GM12801 (cell line): ENCODE measurements around the gene GPR142.

Experiments used
- TF ChIP-seq, protein P1 (sequence below): IDR thresholded peaks from one replicate; pipeline ENCODE4 v1.5.1; 2011; ENCODE audit warnings: control low read depth; ENCODE audit not compliant: insufficient read length; ENCODE audit errors: extremely low read depth

GPR142 gene

DNA sequence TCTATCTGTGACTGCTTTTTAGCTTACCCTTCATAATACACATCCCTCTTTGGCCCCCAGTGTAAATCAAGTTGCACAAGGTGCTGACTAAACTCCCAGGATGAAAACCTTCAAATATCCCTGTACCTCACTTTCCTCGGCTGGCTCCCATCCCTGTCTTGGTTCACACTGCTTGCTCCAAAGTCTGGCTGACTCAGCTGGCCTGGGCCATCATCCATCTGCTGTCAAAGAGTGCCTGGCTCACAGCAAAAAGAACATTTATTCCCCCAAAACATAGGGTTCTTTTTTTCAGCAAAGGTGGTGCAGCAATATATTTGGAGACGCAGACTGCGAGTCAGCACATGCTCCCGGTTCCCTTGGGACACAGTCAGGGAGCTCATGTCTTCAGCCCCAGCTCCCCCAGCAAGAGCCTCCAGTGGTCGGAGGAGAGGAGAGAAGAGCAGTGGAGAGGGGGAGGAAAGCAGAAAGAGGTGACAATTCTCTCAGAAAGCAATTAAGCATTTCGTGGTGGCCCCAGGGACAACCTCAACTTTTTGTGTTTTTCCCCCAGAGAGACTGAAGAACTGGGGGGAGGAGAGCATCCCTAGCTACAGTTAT, 26.1 kb downstream of the GPR142 start:
- TF ChIP-seq, protein P1, sequence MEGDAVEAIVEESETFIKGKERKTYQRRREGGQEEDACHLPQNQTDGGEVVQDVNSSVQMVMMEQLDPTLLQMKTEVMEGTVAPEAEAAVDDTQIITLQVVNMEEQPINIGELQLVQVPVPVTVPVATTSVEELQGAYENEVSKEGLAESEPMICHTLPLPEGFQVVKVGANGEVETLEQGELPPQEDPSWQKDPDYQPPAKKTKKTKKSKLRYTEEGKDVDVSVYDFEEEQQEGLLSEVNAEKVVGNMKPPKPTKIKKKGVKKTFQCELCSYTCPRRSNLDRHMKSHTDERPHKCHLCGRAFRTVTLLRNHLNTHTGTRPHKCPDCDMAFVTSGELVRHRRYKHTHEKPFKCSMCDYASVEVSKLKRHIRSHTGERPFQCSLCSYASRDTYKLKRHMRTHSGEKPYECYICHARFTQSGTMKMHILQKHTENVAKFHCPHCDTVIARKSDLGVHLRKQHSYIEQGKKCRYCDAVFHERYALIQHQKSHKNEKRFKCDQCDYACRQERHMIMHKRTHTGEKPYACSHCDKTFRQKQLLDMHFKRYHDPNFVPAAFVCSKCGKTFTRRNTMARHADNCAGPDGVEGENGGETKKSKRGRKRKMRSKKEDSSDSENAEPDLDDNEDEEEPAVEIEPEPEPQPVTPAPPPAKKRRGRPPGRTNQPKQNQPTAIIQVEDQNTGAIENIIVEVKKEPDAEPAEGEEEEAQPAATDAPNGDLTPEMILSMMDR = no peak

DNA sequence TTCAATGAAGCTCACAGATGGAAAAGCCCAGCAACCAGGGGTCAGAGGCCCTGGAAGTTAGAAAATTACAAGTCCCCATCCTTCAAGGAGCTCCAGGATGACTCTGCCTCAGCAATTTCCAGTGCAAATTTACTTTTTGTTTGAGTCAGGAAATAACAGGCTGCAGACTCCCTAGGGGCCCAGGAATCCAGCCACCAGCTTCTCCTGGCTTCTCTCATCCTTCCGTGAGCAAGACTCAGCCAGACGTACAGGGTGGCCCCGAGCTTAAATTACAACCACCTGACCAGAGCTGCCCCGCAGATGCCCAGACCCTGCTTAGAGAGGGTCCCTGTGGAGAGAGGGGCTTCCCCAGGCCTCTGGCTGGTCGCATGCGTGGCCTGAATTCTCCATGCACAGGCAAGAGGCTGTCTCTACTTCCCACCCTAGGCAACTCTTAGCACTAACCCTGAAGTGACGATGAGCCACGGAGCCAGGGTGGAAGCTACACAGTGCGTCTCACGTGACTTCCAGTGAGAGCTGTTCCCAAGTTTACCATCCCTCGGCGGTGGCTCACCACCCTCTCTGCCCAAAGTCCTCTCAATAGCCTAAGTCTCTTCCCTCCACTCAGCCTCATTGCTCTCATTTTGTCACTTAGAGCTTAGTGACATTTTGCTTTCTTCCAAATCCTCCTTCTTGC, 27.1 kb downstream of the GPR142 start:
- TF ChIP-seq, protein P1 = no peak

DNA sequence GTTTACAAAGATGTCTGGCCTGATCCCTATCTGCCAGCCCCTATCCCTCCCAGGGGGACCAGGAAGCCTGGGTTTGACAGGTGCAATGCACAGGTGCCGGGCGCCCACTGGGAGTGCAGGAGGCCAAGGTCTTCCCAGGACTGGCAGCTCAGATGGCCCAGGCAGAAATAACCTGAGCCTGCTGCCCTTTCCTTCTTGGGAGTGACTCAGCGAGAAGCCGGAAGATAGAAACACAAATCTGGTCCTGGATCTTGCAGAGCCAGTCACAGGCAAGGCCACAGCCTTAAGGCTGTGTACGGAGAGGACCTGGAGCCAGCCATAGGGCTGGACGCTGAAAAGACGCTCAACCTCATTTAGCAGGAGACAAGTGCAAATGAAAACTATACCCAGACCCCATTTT, 27.7 kb downstream of the GPR142 start:
- TF ChIP-seq, protein P1 = no peak

DNA sequence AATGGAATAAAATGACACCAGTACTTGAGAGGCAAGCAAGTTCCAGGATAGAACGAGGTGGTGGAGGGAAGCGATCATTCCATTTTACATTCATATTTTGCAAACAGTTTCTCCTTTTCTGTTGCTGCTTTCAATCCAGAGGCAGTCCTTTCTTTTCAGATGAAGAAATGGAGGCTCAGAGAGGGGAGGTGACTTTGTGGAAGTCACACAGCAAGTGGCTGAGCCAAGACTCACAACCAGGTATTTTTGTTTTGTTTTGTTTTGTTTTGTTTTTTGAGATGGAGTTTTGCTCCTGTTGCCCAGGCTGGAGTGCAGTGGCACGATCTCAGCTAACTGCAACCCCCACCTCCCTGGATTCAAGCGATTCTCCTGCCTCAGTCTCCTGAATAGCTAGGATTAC, 29.3 kb downstream of the GPR142 start:
- TF ChIP-seq, protein P1 = no peak

GRCh38 chr17:74402048-74402447, 34.7 kb downstream of the GPR142 start:
- TF ChIP-seq, protein P1 = no peak

GRCh38 chr17:74403512-74404137, 36.3 kb downstream of the GPR142 start:
- TF ChIP-seq, protein P1 = no peak

DNA sequence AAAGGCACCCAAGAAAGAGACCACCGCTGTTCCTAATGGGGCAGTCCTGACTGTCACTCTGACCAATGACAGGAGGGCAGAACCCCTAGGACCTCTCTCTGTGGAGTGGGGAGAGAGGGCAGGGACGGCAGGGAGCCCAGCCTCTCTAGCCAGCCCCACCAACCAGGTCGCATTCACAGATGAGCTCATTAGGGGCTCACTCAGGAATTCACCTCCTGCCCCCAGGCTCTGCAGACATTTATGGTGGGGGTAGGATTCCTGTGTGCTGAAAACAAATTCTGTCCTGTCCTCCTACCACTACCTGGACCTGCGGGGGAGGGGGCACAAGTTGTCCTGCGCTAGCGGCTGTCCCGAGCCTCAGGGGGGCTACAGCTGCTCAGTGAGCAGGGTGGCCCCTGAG, 36.9 kb downstream of the GPR142 start:
- TF ChIP-seq, protein P1 = no peak
